B cell (primary cell): ENCODE measurements around the gene FAM151A. TPM values are rescaled to one million over a fixed set of nuclear protein-coding genes. Genes with fewer than 3 reads are reported as not detected.

ENCODE experiments used
- ATAC-seq: fragments of 200-7000 bp; cut with Tn5 transposase; one replicate; pipeline ENCODE4 v1.10.0; 2021; ENCODE audit warnings: low read depth, mild to moderate bottlenecking, moderate number of reproducible peaks, moderate library complexity
- CTCF ChIA-PET: fragments of 350-600 bp; sonication (Branson Sonifier 250); formaldehyde crosslinking; loops from one replicate; lab custom pipeline; 2021; ENCODE audit warnings: antibody characterized with exemption, inconsistent platforms; lab: Charles Lee
- POLR2A ChIA-PET: fragments of 350-600 bp; sonication (Branson Sonifier 250); formaldehyde crosslinking; loops from one replicate; lab custom pipeline; 2021; ENCODE audit warnings: antibody characterized with exemption; lab: Charles Lee
- DNase-seq: peaks from one replicate; pipeline ENCODE4 v3.0.0; 2013
- H2AFZ ChIP-seq: 2 replicates; pipeline ENCODE4 v1.6.1; 2012; ENCODE audit warnings: mild to moderate bottlenecking, low read depth, low read length; ENCODE audit not compliant: insufficient read depth, poor library complexity, severe bottlenecking
- H3K27ac ChIP-seq, 2 donors: 1 replicate in 1 of 2; 2 replicates in 1 of 2; pipeline ENCODE4 v1.5.1; 2012 to 2013; ENCODE audit warnings: low read length in 2 of 2, mild to moderate bottlenecking in 2 of 2, moderate library complexity in 1 of 2
- H3K27me3 ChIP-seq, 4 experiments: fragments of 200-600 bp in 1 of 4; sonication (generic) in 1 of 4; replicated peaks in 1 of 4; 1 replicate in 2 of 4; 2 replicates in 2 of 4; pipeline versions ENCODE4 v1.6.1 to v1.7.0; 2013 to 2016; ENCODE audit warnings: low read length in 3 of 4, mild to moderate bottlenecking in 2 of 4, mixed read lengths in 1 of 4, moderate library complexity in 1 of 4; ENCODE audit not compliant: insufficient read depth in 4 of 4, control insufficient read depth in 3 of 4; ENCODE audit errors: control extremely low read depth in 1 of 4
- H3K36me3 ChIP-seq, 2 experiments: replicated peaks in 1 of 2; 1 replicate in 1 of 2; 2 replicates in 1 of 2; pipeline versions ENCODE4 v1.6.1 to v1.7.1; 2013; ENCODE audit warnings: low read length in 1 of 2; ENCODE audit not compliant: insufficient read depth in 2 of 2, control insufficient read depth in 1 of 2; ENCODE audit errors: control extremely low read depth in 1 of 2, extremely low read depth in 1 of 2
- H3K4me1 ChIP-seq, 2 donors: fragments of 200-600 bp in 1 of 2; sonication (generic) in 1 of 2; 1 replicate in 1 of 2; 2 replicates in 1 of 2; pipeline versions ENCODE4 v1.5.1 to v1.6.1; 2013 to 2017; ENCODE audit warnings: low read length in 2 of 2; ENCODE audit not compliant: control insufficient read depth in 2 of 2, insufficient read depth in 2 of 2
- H3K4me2 ChIP-seq: replicated peaks from 2 replicates; pipeline ENCODE3; 2012; ENCODE audit warnings: mild to moderate bottlenecking, low read depth, low read length; ENCODE audit not compliant: poor library complexity, severe bottlenecking
- H3K4me3 ChIP-seq, 5 experiments: fragments of 200-600 bp in 1 of 5; sonication (generic) in 1 of 5; 1 replicate in 3 of 5; 2 replicates in 2 of 5; pipeline versions ENCODE4 v1.5.1 to v1.7.0; 2011 to 2016; ENCODE audit warnings: low read length in 4 of 5, mild to moderate bottlenecking in 4 of 5, low read depth in 2 of 5, control low read depth in 1 of 5, moderate library complexity in 1 of 5; ENCODE audit not compliant: insufficient read depth in 1 of 5; ENCODE audit errors: control extremely low read depth in 1 of 5, extremely low read depth in 1 of 5
- H3K79me2 ChIP-seq: fragments of 200-600 bp; sonication (generic); one replicate; pipeline ENCODE4 v1.6.0; 2016; ENCODE audit warnings: low read length; ENCODE audit not compliant: control insufficient read depth, insufficient read depth
- H3K9ac ChIP-seq: fragments of 200-600 bp; sonication (generic); 2 replicates; pipeline ENCODE4 v1.6.1; 2017; ENCODE audit warnings: mild to moderate bottlenecking, low read length, moderate library complexity
- H3K9me3 ChIP-seq, 3 donors: one replicate each; pipeline versions ENCODE4 v1.6.1 to v1.7.1; 2013; ENCODE audit warnings: low read length in 2 of 3; ENCODE audit not compliant: control insufficient read depth in 2 of 3, insufficient read depth in 1 of 3; ENCODE audit errors: control extremely low read depth in 1 of 3
- H4K20me1 ChIP-seq: 2 replicates; pipeline ENCODE4 v1.6.0; 2012; ENCODE audit warnings: mild to moderate bottlenecking, low read length; ENCODE audit not compliant: insufficient read depth, control insufficient read depth, poor library complexity, severe bottlenecking
- H3K27ac Mint-ChIP-seq: one replicate; pipeline ENCODE4 v1.8.0; 2021; ENCODE audit warnings: mixed read lengths
- H3K27me3 Mint-ChIP-seq: one replicate; pipeline ENCODE4 v1.8.0; 2021; ENCODE audit warnings: mixed read lengths
- H3K4me1 Mint-ChIP-seq: one replicate; pipeline ENCODE4 v1.8.0; 2021; ENCODE audit warnings: mixed read lengths
- H3K4me3 Mint-ChIP-seq: one replicate; pipeline ENCODE4 v1.8.0; 2021; ENCODE audit warnings: mixed read lengths
- H3K9me3 Mint-ChIP-seq: one replicate; pipeline ENCODE4 v1.8.0; 2022; ENCODE audit warnings: mixed read lengths; ENCODE audit not compliant: insufficient read depth
- EZH2 ChIP-seq: IDR thresholded peaks from 2 replicates; pipeline ENCODE4 v1.6.1; 2012; ENCODE audit warnings: borderline replicate concordance, low read depth, mild to moderate bottlenecking, moderate library complexity, low read length; ENCODE audit not compliant: insufficient read depth, poor library complexity, severe bottlenecking
- WGBS: methylation state at CpG from one replicate; pipeline ENCODE4 v1.1.5; 2013; ENCODE audit warnings: missing lambda C conversion rate; ENCODE audit not compliant: insufficient coverage; 5-methylcytosine and 5-hydroxymethylcytosine counted together
- intact Hi-C: fragments of 100-400 bp; cut with micrococcal nuclease; formaldehyde crosslinking; loops from one replicate; pipeline ENCODE4 v1.10.0; 2022
- polyA plus RNA-seq: library from polyadenylated mRNA; depleted of rRNA; stranded (reverse); fragments of >200 nt; gene quantifications from 2 replicates; pipeline ENCODE4 v1.2.3, GENCODE V29; 2012
- total RNA-seq, 2 donors: library from RNA; stranded (reverse); fragments of 120-200 nt in 1 of 2; gene quantifications; 1 replicate in 1 of 2; 2 replicates in 1 of 2; pipeline versions ENCODE4 v1.2.3 to v1.2.4, GENCODE V29; 2013 to 2022
- TF ChIP-seq, protein P1 (sequence below): fragments of 200-600 bp; IDR thresholded peaks from one replicate; pipeline ENCODE4 v1.8.0; 2022; ENCODE audit warnings: antibody characterized with exemption, mild to moderate bottlenecking

Gene FAM151A
- total and polyA plus RNA-seq, 2 donors (not counting 1 experiment from before 2014, with no cell fraction given), result not detected

DNA sequence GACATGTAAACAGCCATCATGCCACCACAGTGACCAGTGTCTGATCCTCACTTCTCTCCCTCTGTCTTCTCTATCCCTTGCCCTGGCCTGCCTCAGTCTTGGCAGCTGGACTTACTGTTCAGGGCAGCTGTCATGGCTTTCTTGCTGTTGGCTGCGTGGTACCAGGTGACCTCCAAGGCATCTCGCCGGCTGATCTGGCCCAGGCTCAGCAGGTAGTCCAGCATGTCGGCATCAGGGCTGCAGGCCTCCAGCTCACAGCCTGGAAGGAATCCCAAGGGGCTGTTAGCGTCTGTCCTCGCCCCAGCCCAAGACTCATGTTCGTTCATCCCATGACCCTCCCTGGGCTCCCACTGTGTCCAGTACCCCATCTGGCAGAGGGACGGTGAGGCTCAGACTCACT, 3.6 kb downstream of the FAM151A start:
- no peaks in the 10 kb centered on the region for H3K4me1 Mint-ChIP-seq
- no peaks in the 10 kb centered on the region for H3K4me1 ChIP-seq
- no peaks in the 10 kb centered on the region for H3K9me3 Mint-ChIP-seq

DNA sequence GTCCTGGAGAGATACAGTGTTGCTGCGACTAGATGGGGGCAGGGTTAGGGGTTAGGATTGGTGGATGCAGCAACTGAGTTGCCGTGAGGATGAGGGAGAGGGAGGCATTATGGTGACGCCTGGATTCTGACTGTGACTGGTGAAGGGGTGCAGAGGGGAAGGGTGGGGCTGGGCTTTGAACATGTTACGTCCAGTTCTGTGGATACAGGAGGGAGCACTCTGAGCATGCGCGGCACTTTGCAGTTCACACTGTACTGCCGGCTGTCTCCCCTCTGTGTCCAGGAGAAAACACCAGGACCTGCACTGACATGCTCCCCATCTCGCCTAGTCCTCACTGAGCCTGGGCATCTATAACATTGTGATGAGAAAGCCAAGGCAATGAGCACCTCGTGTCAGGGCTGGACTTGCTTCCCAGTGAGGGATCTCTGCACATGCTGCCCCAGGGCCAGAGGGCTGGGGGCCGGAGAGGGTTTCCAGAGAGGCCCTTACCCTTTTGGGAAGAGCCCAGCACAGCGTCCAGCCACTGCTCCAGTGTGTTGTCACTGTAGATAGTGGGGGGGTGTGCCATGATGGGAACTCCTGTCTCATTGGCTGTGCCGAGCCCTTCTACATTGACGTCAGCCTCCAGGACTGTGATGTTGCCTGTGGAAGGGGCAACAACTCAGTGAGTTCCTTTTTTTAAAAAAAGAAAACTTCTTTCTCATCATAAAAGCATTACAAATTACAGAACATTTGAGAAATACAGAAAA, 7.6 kb downstream of the FAM151A start:
- Histone ChIP-seq H3K36me3 (no peaks in the 10 kb centered on the region), H3K79me2 (no peaks in the 10 kb centered on the region), H3K4me2 (no peak overlapping the region), H3K9ac (no peak overlapping the region), H3K27me3 (no peaks in the 10 kb centered on the region), H2AFZ (no peak overlapping the region), H3K9me3 (no peaks in the 10 kb centered on the region), H3K27ac (no peak overlapping the region), H3K4me1 (no peaks in the 10 kb centered on the region), H4K20me1 (no peaks in the 10 kb centered on the region), H3K4me3 (no peak overlapping the region)
- Mint-ChIP-seq H3K27me3 (peaks cover 5% of the 10 kb centered on the region), H3K4me1 (no peaks in the 10 kb centered on the region), H3K27ac (no peak overlapping the region), H3K4me3 (no peak overlapping the region), H3K9me3 (no peaks in the 10 kb centered on the region)
- ChIA-PET POLR2A (no interaction called here), CTCF (no interaction called here)
- TF ChIP-seq, protein P1, sequence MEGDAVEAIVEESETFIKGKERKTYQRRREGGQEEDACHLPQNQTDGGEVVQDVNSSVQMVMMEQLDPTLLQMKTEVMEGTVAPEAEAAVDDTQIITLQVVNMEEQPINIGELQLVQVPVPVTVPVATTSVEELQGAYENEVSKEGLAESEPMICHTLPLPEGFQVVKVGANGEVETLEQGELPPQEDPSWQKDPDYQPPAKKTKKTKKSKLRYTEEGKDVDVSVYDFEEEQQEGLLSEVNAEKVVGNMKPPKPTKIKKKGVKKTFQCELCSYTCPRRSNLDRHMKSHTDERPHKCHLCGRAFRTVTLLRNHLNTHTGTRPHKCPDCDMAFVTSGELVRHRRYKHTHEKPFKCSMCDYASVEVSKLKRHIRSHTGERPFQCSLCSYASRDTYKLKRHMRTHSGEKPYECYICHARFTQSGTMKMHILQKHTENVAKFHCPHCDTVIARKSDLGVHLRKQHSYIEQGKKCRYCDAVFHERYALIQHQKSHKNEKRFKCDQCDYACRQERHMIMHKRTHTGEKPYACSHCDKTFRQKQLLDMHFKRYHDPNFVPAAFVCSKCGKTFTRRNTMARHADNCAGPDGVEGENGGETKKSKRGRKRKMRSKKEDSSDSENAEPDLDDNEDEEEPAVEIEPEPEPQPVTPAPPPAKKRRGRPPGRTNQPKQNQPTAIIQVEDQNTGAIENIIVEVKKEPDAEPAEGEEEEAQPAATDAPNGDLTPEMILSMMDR, result no peak
- no peak for TF ChIP-seq EZH2
- no peak for DNase-seq
- intact Hi-C loops, result no loop called here
- 90% methylated on average over 11 of the region's 13 CpGs for WGBS
- no peak for ATAC-seq

More for the DNA sequence above, 3.6 kb downstream of the FAM151A start:
- WGBS, result 88% methylated on average over 8 of the region's 8 CpGs
- intact Hi-C loops, result no loop called here
- Histone ChIP-seq H3K27ac (no peak overlapping the region), H3K4me2 (no peak overlapping the region), H3K9ac (no peak overlapping the region), H3K79me2 (no peaks in the 10 kb centered on the region), H3K36me3 (no peaks in the 10 kb centered on the region), H3K9me3 (no peaks in the 10 kb centered on the region), H2AFZ (no peak overlapping the region), H3K27me3 (no peaks in the 10 kb centered on the region), H3K4me3 (no peak overlapping the region), H4K20me1 (no peaks in the 10 kb centered on the region)
- Mint-ChIP-seq H3K4me3 (no peak overlapping the region), H3K27ac (no peak overlapping the region), H3K27me3 (peaks cover 17% of the 10 kb centered on the region)
- POLR2A ChIA-PET, result no interaction called here
- CTCF ChIA-PET, result no interaction called here
- TF ChIP-seq EZH2, result no peak
- TF ChIP-seq, protein P1, result no peak
- DNase-seq (no peak), ATAC-seq (no peak)
